Prostate gland (tissue), 2 donors: Measurements from ENCODE around the gene VPS37C.

Experiments
- POLR2AphosphoS5 ChIP-seq: sonication (generic); formaldehyde crosslinking; IDR thresholded peaks from one replicate; pipeline ENCODE4 v1.6.1; 2017; ENCODE audit warnings: antibody characterized with exemption
- TF ChIP-seq, protein P1 (sequence below), 4 experiments: fragments of 200-600 bp in 2 of 4; fragments of 450-650 bp in 2 of 4; sonication (generic) in 2 of 4; IDR thresholded peaks; 1 replicate in 3 of 4; 2 replicates in 1 of 4; pipeline ENCODE4 v1.5.1; 2016 to 2019; ENCODE audit warnings: antibody characterized with exemption in 4 of 4, mild to moderate bottlenecking in 2 of 4, moderate library complexity in 2 of 4

DNA sequence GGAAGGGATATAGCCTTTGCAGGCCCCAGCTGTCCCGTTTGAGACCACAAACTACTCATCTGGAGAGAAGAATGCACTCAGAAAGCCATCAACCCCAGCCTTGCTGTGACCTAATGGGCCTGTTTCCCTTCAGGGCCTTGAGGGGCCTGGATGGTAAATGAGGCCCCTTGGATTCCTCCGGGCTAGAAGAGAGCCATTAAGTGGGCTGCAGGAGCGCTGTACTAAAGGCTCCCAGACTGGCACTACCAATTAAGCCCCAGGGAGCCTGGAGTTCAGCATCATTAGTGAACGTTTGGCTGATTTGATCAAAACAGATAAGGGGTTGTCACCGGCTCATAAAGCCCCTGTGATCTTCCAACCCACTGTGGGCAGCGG lies 35.9 kb downstream of the VPS37C start:
- TF ChIP-seq, protein P1, sequence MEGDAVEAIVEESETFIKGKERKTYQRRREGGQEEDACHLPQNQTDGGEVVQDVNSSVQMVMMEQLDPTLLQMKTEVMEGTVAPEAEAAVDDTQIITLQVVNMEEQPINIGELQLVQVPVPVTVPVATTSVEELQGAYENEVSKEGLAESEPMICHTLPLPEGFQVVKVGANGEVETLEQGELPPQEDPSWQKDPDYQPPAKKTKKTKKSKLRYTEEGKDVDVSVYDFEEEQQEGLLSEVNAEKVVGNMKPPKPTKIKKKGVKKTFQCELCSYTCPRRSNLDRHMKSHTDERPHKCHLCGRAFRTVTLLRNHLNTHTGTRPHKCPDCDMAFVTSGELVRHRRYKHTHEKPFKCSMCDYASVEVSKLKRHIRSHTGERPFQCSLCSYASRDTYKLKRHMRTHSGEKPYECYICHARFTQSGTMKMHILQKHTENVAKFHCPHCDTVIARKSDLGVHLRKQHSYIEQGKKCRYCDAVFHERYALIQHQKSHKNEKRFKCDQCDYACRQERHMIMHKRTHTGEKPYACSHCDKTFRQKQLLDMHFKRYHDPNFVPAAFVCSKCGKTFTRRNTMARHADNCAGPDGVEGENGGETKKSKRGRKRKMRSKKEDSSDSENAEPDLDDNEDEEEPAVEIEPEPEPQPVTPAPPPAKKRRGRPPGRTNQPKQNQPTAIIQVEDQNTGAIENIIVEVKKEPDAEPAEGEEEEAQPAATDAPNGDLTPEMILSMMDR (IDR thresholded peaks at IDR 0.05) = no peak
- no peak for TF ChIP-seq POLR2AphosphoS5
